ENCODE data around the gene GART. TPM values are rescaled to one million over a fixed set of nuclear protein-coding genes. Genes with fewer than 3 reads are reported as not detected.

The GART gene
- total RNA-seq, 1 donor from 2014 or later: 103 TPM

- Histone ChIP-seq H3K36me3 (ENCODE audit: control insufficient read depth, insufficient read depth, low read length) (peaks cover 13% of the 10 kb centered on the region), H3K27me3 (ENCODE audit: control insufficient read depth, insufficient read depth, low read length) (no peaks in the 10 kb centered on the region), H3K4me3 (ENCODE audit: low read depth, low read length) (no peak overlapping the region)
- no peak for DNase-seq (ENCODE audit: low read depth)
- no peak for FAIRE-seq
- TF ChIP-seq CTCF (IDR thresholded peaks at IDR 0.05; ENCODE audit: insufficient read depth, low read length, severe bottlenecking): no peak
Measured at GRCh38 chr21:33539616-33540015, 2.3 kb downstream of the GART start.

- TF ChIP-seq CTCF (IDR thresholded peaks at IDR 0.05; ENCODE audit: insufficient read depth, low read length, severe bottlenecking): no peak
- peaks cover 24% of the 10 kb centered on the region for H3K36me3 ChIP-seq (ENCODE audit: control insufficient read depth, insufficient read depth, low read length)
- no peaks in the 10 kb centered on the region for H3K27me3 ChIP-seq (ENCODE audit: control insufficient read depth, insufficient read depth, low read length)
- FAIRE-seq: no peak
- DNase-seq (ENCODE audit: low read depth): no peak
- H3K4me3 ChIP-seq (ENCODE audit: low read depth, low read length): no peak overlapping the region
Measured at GRCh38 chr21:33537212-33537611, 4.7 kb downstream of the GART start.

GRCh38 chr21:33531007-33531406 lies 10.9 kb downstream of the GART start:
- no peak for TF ChIP-seq CTCF (IDR thresholded peaks at IDR 0.05; ENCODE audit: insufficient read depth, low read length, severe bottlenecking)
- no peaks in the 10 kb centered on the region for H3K27me3 ChIP-seq (ENCODE audit: control insufficient read depth, insufficient read depth, low read length)
- H3K36me3 ChIP-seq (ENCODE audit: control insufficient read depth, insufficient read depth, low read length): peaks cover 22% of the 10 kb centered on the region
- FAIRE-seq (no peak), DNase-seq (ENCODE audit: low read depth) (no peak)
- no peak overlapping the region for H3K4me3 ChIP-seq (ENCODE audit: low read depth, low read length)

- no peak for TF ChIP-seq CTCF (IDR thresholded peaks at IDR 0.05; ENCODE audit: insufficient read depth, low read length, severe bottlenecking)
- Histone ChIP-seq H3K4me3 (ENCODE audit: low read depth, low read length) (no peak overlapping the region), H3K27me3 (ENCODE audit: control insufficient read depth, insufficient read depth, low read length) (no peaks in the 10 kb centered on the region), H3K36me3 (ENCODE audit: control insufficient read depth, insufficient read depth, low read length) (peaks cover 11% of the 10 kb centered on the region)
- no peak for FAIRE-seq
- no peak for DNase-seq (ENCODE audit: low read depth)
Measured at GRCh38 chr21:33522953-33523349, 19.0 kb downstream of the GART start.

- TF ChIP-seq CTCF (IDR thresholded peaks at IDR 0.05; ENCODE audit: insufficient read depth, low read length, severe bottlenecking): no peak
- DNase-seq (ENCODE audit: low read depth) (no peak), FAIRE-seq (no peak)
- H3K36me3 ChIP-seq (ENCODE audit: control insufficient read depth, insufficient read depth, low read length): peaks cover 8% of the 10 kb centered on the region
- H3K4me3 ChIP-seq (ENCODE audit: low read depth, low read length): no peak overlapping the region
- H3K27me3 ChIP-seq (ENCODE audit: control insufficient read depth, insufficient read depth, low read length): no peaks in the 10 kb centered on the region
Measured at GRCh38 chr21:33522297-33522952, 19.5 kb downstream of the GART start.

- Histone ChIP-seq H3K36me3 (ENCODE audit: control insufficient read depth, insufficient read depth, low read length) (peaks cover 16% of the 10 kb centered on the region), H3K4me3 (ENCODE audit: low read depth, low read length) (no peak overlapping the region), H3K27me3 (ENCODE audit: control insufficient read depth, insufficient read depth, low read length) (no peaks in the 10 kb centered on the region)
- FAIRE-seq (no peak), DNase-seq (ENCODE audit: low read depth) (no peak)
- no peak for TF ChIP-seq CTCF (IDR thresholded peaks at IDR 0.05; ENCODE audit: insufficient read depth, low read length, severe bottlenecking)
Measured at GRCh38 chr21:33518899-33519298, 23.0 kb downstream of the GART start.
